ENCODE data around the gene RUVBL2.
"Not testable (repeated sequence)": the region's sequence is repeated elsewhere in the genome, so short reads cannot be mapped to it uniquely, and the experiment has no call there.

RUVBL2 gene

GRCh38 chr19:49019242-49019932, 25.7 kb downstream of the RUVBL2 start:
- peak; percentile 67 for DNase-seq (ENCODE audit: insufficient read length, low spot score)
- no peak for TF ChIP-seq CTCF (IDR thresholded peaks at IDR 0.05; ENCODE audit: insufficient read depth, missing control alignments)
- no peak for FAIRE-seq

DNA sequence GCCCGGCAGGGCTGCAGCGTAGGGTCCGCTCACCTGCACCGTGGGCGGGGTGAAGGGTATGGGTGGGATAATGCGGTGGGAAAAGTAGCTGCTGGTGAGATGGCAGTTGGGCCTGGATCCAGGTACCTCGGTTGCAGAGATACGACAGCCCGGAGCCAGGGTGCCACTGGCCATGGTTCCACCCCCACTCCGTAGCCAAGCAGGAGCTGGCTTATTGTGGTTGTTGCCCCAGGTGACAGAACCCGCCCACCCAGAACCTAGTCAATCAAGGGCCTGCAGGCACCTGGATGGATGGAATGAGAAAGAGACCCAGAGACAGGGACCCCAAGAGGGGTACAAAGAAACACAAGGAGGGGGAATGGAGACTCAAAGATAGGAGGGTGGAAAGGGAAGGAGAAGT, 26.7 kb downstream of the RUVBL2 start:
- DNase-seq (ENCODE audit: insufficient read length, low spot score), result no peak
- no peak for TF ChIP-seq CTCF (IDR thresholded peaks at IDR 0.05; ENCODE audit: insufficient read depth, missing control alignments)
- no peak for FAIRE-seq

- DNase-seq (ENCODE audit: insufficient read length, low spot score), result no peak
- no peak for TF ChIP-seq CTCF (IDR thresholded peaks at IDR 0.05; ENCODE audit: insufficient read depth, missing control alignments)
- no peak for FAIRE-seq
Observed at GRCh38 chr19:49020931-49021895, 27.5 kb downstream of the RUVBL2 start.

- FAIRE-seq (no peak), DNase-seq (ENCODE audit: insufficient read length, low spot score) (no peak)
- no peak for TF ChIP-seq CTCF (IDR thresholded peaks at IDR 0.05; ENCODE audit: insufficient read depth, missing control alignments)
Observed at GRCh38 chr19:49022116-49022515, 28.4 kb downstream of the RUVBL2 start.

GRCh38 chr19:49024233-49024632, 30.5 kb downstream of the RUVBL2 start, which contains the start of gene CGB3:
CGB3 (minus strand) TSS chr19:49024333; CDS start chr19:49023971, 362 bp downstream.
- not testable (repeated sequence) for DNase-seq (ENCODE audit: insufficient read length, low spot score); FAIRE-seq

- DNase-seq (ENCODE audit: insufficient read length, low spot score); FAIRE-seq: not testable (repeated sequence)
Observed at GRCh38 chr19:49025088-49025487, 31.4 kb downstream of the RUVBL2 start.

DNA sequence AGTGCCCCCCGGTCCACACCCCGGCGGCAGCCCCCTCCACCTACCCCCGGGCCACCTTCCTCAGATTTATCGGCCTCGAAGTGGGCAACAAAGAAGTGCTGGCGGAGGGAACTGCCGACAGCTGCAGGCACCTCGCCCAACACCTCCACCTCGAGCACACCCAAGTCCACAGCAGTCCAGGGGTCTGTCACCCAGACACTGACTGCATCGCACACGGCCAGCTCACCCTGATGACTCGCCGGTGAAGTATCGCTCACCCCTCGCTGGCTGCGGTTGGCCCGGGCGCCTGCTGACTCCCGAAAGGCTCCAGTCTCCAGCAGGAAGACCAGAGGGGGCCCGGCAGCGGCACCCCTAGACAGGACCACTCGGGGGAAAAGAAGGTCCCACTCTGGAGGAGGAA, 31.9 kb downstream of the RUVBL2 start:
- DNase-seq (ENCODE audit: insufficient read length, low spot score); FAIRE-seq: not testable (repeated sequence)

- not testable (repeated sequence) for FAIRE-seq; DNase-seq (ENCODE audit: insufficient read length, low spot score)
Observed at GRCh38 chr19:49028686-49029085, 35.0 kb downstream of the RUVBL2 start.

DNA sequence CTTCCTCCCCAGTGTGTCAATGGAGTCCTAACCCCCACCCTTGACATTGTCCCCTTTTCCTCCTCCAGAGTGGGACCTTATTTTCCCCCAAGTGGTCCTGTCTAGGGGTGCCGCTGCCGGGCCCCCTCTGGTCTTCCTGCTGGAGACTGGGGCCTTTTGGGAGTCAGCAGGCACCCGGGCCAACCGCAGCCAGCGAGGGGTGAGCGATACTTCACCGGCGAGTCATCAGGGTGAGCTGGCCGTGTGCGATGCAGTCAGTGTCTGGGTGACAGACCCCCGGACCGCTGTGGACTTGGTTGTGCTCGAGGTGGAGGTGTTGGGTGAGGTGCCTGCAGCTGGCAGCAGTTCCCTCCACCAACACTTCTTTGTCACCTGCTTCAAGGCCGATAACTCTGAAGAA, 36.1 kb downstream of the RUVBL2 start:
- FAIRE-seq; DNase-seq (ENCODE audit: insufficient read length, low spot score): not testable (repeated sequence)

- not testable (repeated sequence) for FAIRE-seq; DNase-seq (ENCODE audit: insufficient read length, low spot score)
Observed at GRCh38 chr19:49030323-49030722, 36.6 kb downstream of the RUVBL2 start.

All from D721Med (cell line).